NCI-H524 (cell line): ENCODE measurements around the gene SLC35G4.
"Not testable (repeated sequence)": the region's sequence is repeated elsewhere in the genome, so short reads cannot be mapped to it uniquely, and the experiment has no call there.

Source experiments
- DNase-seq, 2 experiments: peaks; one replicate each; lab custom pipeline; 2025; lab: John Stamatoyannopoulos, UW

SLC35G4 gene

GRCh38 chr18:11614042-11614441 is 4.6 kb downstream of the SLC35G4 start:
- not testable (repeated sequence) for DNase-seq

- not testable (repeated sequence) for DNase-seq
Measured at GRCh38 chr18:11614981-11615380, 5.6 kb downstream of the SLC35G4 start.

GRCh38 chr18:11647310-11647709 is 37.9 kb downstream of the SLC35G4 start:
- DNase-seq: not testable (repeated sequence)

- DNase-seq: not testable (repeated sequence)
Measured at GRCh38 chr18:11647804-11648203, 38.4 kb downstream of the SLC35G4 start.

- DNase-seq: no peak
Measured at GRCh38 chr18:11649839-11650238, 40.4 kb downstream of the SLC35G4 start.

- DNase-seq: no peak
Measured at GRCh38 chr18:11651899-11652298, 42.5 kb downstream of the SLC35G4 start.

- DNase-seq: no peak
Measured at GRCh38 chr18:11653521-11653920, 44.1 kb downstream of the SLC35G4 start.

- DNase-seq: peak in 1 of 2 experiments; percentile 40
Measured at GRCh38 chr18:11654736-11655605, 45.6 kb downstream of the SLC35G4 start.

GRCh38 chr18:11655606-11655932 is 46.2 kb downstream of the SLC35G4 start:
- DNase-seq: no peak

GRCh38 chr18:11657152-11657551 is 47.8 kb downstream of the SLC35G4 start:
- no peak for DNase-seq

GRCh38 chr18:11657554-11657953 is 48.2 kb downstream of the SLC35G4 start:
- DNase-seq: no peak

- DNase-seq: no peak
Measured at GRCh38 chr18:11658019-11658418, 48.6 kb downstream of the SLC35G4 start.

GRCh38 chr18:11658989-11659388 is 49.6 kb downstream of the SLC35G4 start:
- no peak for DNase-seq
